Measurements from ENCODE around the gene CASP4.
"Not testable (repeated sequence)": the region's sequence is repeated elsewhere in the genome, so short reads cannot be mapped to it uniquely, and the experiment has no call there.

CASP4 gene

GRCh38 chr11:104946907-104947306 is 21.5 kb downstream of the CASP4 start:
- DNase-seq: peak; percentile 70

GRCh38 chr11:104944076-104944475 is 24.3 kb downstream of the CASP4 start:
- DNase-seq: peak; percentile 54

- DNase-seq: peak; percentile 18
These were observed 24.8 kb downstream of the CASP4 start for GRCh38 chr11:104943561-104943960.

GRCh38 chr11:104934594-104934993 is 33.8 kb downstream of the CASP4 start:
- no peak for DNase-seq

GRCh38 chr11:104934073-104934472 is 34.3 kb downstream of the CASP4 start:
- not testable (repeated sequence) for DNase-seq

GRCh38 chr11:104928811-104929210 is 39.6 kb downstream of the CASP4 start:
- no peak for DNase-seq

- no peak for DNase-seq
These were observed 41.4 kb downstream of the CASP4 start for GRCh38 chr11:104926771-104927611.

GRCh38 chr11:104925850-104926249 is 42.5 kb downstream of the CASP4 start:
- DNase-seq: peak; percentile 8

GRCh38 chr11:104918113-104918824 is 50.1 kb downstream of the CASP4 start:
- peak; percentile 51 for DNase-seq

GRCh38 chr11:104917271-104918112 is 50.9 kb downstream of the CASP4 start:
- peak; percentile 18 for DNase-seq

GRCh38 chr11:104916442-104916841 is 51.9 kb downstream of the CASP4 start:
- no peak for DNase-seq

- no peak for DNase-seq
These were observed 56.3 kb downstream of the CASP4 start for GRCh38 chr11:104912102-104912501.

GRCh38 chr11:104908186-104908531 is 60.2 kb downstream of the CASP4 start:
- no peak for DNase-seq

GRCh38 chr11:104907521-104908185 is 60.7 kb downstream of the CASP4 start:
- no peak for DNase-seq

GRCh38 chr11:104905271-104905670 is 63.1 kb downstream of the CASP4 start:
- DNase-seq: peak; percentile 18

- DNase-seq: no peak
These were observed 69.1 kb downstream of the CASP4 start for GRCh38 chr11:104899226-104899625.

GRCh38 chr11:104898685-104899013 is 69.7 kb downstream of the CASP4 start:
- DNase-seq: no peak

- DNase-seq: no peak
These were observed 70.3 kb downstream of the CASP4 start, which contains the start of gene CASP12 for GRCh38 chr11:104897891-104898684. Gene CASP12 (minus strand): TSS chr11:104898460.

GRCh38 chr11:104895634-104896033 is 72.7 kb downstream of the CASP4 start:
- no peak for DNase-seq

GRCh38 chr11:104893876-104894275 is 74.5 kb downstream of the CASP4 start:
- DNase-seq: peak; percentile 4

Measured in DMS53 (cell line).